ENCODE measurements around the gene HLA-C. TPM values are rescaled to one million over a fixed set of nuclear protein-coding genes. Genes with fewer than 3 reads are reported as not detected.

HLA-C gene
- total and polyA plus RNA-seq, 2 donors (not counting 3 experiments of a cell fraction or from before 2014, with no cell fraction given) = 109 to 287 TPM

- Histone ChIP-seq H3K4me3 (replicated peaks in 1 of 3; ENCODE audit: insufficient read depth in 1 of 3, low read depth in 1 of 3, low read length in 3 of 3) (no peak overlapping the region), H3K36me3 (ENCODE audit: control insufficient read depth in 2 of 2, extremely low read depth in 1 of 2, insufficient read depth in 2 of 2, low read length in 2 of 2) (no peaks in the 10 kb centered on the region), H3K79me2 (ENCODE audit: control insufficient read depth, insufficient read depth, low read length) (no peaks in the 10 kb centered on the region), H2AFZ (ENCODE audit: low read depth, low read length) (no peak overlapping the region), H3K27me3 (ENCODE audit: control insufficient read depth in 2 of 2, insufficient read depth in 2 of 2, low read length in 2 of 2) (peaks cover 9 to 15% of the 10 kb centered on the region in 2 experiments), H3K27ac (ENCODE audit: insufficient read depth, low read depth, low read length) (no peak overlapping the region), H4K20me1 (replicated peaks; ENCODE audit: control insufficient read depth, extremely low read depth, insufficient read depth, low read length) (no peaks in the 10 kb centered on the region), H3K9me1 (replicated peaks; ENCODE audit: control insufficient read depth, extremely low read depth, insufficient read depth, low read length) (no peaks in the 10 kb centered on the region), H3K4me2 (ENCODE audit: insufficient read depth, low read length) (no peak overlapping the region), H3K4me1 (ENCODE audit: control insufficient read depth, extremely low read depth, insufficient read depth, low read length) (no peaks in the 10 kb centered on the region), H3K9ac (replicated peaks; ENCODE audit: extremely low read depth, insufficient read depth, low read length) (no peak overlapping the region), H3K9me3 (replicated peaks; ENCODE audit: control insufficient read depth, insufficient read depth, low read length) (no peaks in the 10 kb centered on the region)
- ChIA-PET POLR2A (no interaction called here), CTCF (interaction anchor here (1.1 kb wide), 1 partner anchor 139 kb away, joined by 3 read pairs; no protein-coding TSS in a partner anchor)
- no TSS peak for BruUV-seq (replicated peaks)
- no peak for TF ChIP-seq FOS (IDR thresholded peaks at IDR 0.05; ENCODE audit: borderline replicate concordance, insufficient read depth, low read length)
- TF ChIP-seq EZH2 (IDR thresholded peaks at IDR 0.05; ENCODE audit: borderline replicate concordance, low read depth, low read length, severe bottlenecking) = no peak
- TF ChIP-seq JUN (IDR thresholded peaks at IDR 0.05; ENCODE audit: borderline replicate concordance, insufficient read depth, insufficient read length, low read depth) = no peak
- TF ChIP-seq POLR2A (IDR thresholded peaks at IDR 0.05; ENCODE audit: low read depth, low read length) = no peak
- TF ChIP-seq GATA2 (IDR thresholded peaks at IDR 0.05; ENCODE audit: insufficient read depth, insufficient read length, low read depth, low read length) = no peak
- TF ChIP-seq MYC (IDR thresholded peaks at IDR 0.05; ENCODE audit: low read depth, low read length) = no peak
- no peak for TF ChIP-seq POLR2AphosphoS5 (IDR thresholded peaks at IDR 0.05; ENCODE audit: insufficient read depth, low read depth, low read length)
- no peak for TF ChIP-seq MAX (IDR thresholded peaks at IDR 0.05; ENCODE audit: insufficient read depth, insufficient read length)
- no peak for TF ChIP-seq CTCF (IDR thresholded peaks at IDR 0.05; ENCODE audit: extremely low read depth in 1 of 2, insufficient read depth in 1 of 2, low read depth in 1 of 2, low read length in 2 of 2)
- intact Hi-C loops (cut with micrococcal nuclease) (no loop called here), dilution Hi-C loops (cut with MboI; ENCODE audit: extremely low pct_ligation_motif_present, low sequenced_read_pairs) (no loop called here)
- no peak for DNase-seq (ENCODE audit: low read depth, low spot score)
- FAIRE-seq = no peak
Observed at GRCh38 chr6:31227143-31227542, 44.7 kb downstream of the HLA-C start.

All from endothelial cell of umbilical vein (primary cell).